GM12873 (cell line): Measurements from ENCODE around the gene SPATA46.

ENCODE experiments used
- TF ChIP-seq, protein P1 (sequence below): IDR thresholded peaks from 2 replicates; pipeline ENCODE4 v1.5.1; 2012; ENCODE audit warnings: low read depth, mild to moderate bottlenecking, moderate library complexity, low read length, control low read depth; ENCODE audit not compliant: insufficient read depth; ENCODE audit errors: missing control alignments

Gene SPATA46

DNA sequence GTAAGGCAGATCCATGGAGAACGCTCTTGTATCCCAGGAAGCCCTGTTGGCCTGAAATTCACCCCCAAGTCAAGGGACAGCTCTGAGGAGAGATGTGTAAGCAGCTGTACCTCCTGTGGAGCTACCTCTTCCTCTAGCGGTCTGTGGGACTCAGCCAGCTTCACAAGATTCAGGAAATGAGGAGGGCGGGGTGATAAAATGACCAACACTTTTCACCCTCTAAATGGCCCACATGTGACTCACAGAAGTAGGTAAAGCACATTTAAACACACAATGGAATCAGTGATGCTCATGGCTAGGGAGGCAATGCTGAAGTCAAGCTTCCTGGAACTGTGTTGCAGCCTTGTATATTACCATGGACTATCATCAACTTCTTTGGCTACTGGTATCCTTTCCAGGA, 35.3 kb upstream of the SPATA46 start, which contains the start of gene SH2D1B:
Gene SH2D1B, minus strand, starts transcription at position 135 of the 400 bp plus-strand sequence. Its CDS starts 120 bp downstream, at position 15.
- TF ChIP-seq, protein P1, sequence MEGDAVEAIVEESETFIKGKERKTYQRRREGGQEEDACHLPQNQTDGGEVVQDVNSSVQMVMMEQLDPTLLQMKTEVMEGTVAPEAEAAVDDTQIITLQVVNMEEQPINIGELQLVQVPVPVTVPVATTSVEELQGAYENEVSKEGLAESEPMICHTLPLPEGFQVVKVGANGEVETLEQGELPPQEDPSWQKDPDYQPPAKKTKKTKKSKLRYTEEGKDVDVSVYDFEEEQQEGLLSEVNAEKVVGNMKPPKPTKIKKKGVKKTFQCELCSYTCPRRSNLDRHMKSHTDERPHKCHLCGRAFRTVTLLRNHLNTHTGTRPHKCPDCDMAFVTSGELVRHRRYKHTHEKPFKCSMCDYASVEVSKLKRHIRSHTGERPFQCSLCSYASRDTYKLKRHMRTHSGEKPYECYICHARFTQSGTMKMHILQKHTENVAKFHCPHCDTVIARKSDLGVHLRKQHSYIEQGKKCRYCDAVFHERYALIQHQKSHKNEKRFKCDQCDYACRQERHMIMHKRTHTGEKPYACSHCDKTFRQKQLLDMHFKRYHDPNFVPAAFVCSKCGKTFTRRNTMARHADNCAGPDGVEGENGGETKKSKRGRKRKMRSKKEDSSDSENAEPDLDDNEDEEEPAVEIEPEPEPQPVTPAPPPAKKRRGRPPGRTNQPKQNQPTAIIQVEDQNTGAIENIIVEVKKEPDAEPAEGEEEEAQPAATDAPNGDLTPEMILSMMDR = no peak

DNA sequence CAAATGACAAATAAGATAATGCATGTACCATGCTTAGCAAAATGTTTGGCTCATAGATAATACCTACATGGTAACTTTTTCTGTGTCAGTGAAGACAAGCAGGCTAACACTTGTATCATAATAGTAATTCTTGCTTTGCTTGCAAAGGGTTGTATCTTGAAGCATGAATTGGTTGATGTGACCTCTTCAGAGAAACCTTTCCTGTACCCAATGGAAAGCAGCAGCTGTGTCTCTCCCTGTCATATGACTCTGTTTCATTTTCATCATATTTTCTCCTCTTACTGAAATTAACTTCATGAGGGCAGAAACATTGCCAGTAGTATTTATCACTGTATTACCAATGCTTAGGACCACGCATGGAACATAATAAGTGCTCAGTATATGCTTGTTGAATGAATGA, 30.9 kb upstream of the SPATA46 start:
- TF ChIP-seq, protein P1 = no peak

GRCh38 chr1:162406811-162407210, 30.2 kb upstream of the SPATA46 start:
- TF ChIP-seq, protein P1 = no peak

DNA sequence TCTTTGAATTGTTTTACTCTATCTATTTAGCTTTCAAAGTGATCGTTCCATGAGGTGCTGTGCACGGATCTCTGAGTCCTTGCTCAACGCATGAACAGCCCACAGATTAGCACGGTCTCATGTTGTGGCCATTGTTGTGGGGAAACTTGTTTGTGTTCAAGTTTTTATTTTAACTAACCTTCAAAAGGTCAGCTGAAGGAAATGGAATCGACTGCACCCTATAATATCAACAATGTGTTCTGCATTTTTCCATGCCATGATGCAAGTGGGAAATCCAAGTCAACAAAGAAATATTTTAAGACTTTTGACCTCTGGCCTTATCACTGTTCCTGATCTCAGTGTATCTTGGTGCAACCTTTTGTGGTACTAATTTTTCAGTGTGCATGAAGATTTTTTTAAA, 29.1 kb upstream of the SPATA46 start:
- TF ChIP-seq, protein P1 = no peak

DNA sequence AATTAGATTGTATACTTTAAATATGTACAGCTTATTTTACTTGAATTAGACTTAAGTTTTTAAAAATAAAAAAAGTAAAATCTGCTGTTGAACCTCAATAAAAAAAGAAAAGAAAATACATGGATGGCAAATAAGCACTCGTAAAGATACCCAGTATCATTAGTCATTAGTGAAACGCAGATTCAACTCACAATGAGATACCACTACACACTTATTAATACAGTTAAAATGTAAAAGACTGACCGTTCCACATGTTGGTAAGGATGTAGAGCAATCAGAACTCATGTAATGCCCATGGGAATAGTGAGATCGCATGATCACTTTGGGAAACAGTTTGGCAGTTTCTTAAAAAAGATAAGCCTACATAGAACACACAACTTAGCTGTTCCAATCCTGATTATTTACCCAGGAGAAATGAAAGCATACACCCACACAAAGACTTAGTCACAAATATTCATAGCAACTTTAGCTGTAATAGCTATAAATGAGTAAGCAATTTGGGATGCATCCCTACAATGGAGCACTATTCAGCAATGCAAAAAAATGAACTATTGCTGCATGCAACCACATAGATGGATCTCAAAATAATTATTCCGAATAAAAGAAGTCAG, 28.0 kb upstream of the SPATA46 start:
- TF ChIP-seq, protein P1 = no peak

GRCh38 chr1:162400790-162401355, 24.2 kb upstream of the SPATA46 start:
- TF ChIP-seq, protein P1 = no peak

DNA sequence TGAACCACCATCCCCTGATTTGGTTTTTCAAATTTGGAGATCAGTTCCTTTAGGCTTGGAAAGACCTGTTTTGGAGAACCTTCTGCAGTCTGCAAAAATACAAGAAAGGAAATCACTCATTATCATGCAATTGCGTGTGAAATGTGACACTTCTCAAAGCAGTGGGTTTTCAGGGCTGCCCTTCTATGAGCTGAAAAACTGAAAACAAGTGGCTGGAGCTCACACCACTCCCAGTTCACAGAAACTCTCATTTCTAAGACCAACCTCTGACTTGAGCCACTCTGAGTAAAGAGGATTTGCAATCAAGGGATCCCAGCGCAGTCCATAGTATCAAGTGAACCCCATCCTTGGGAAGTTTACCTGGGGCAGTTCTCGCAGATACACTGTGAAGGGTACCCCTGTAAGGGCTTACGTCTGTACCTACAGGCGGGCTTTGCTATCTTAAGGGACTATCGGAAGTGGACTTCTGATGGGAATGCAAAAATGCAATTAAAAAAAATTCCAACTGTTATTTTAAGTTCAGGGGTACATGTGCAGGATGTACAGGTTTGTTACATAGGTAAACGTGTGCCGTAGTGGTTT, 22.4 kb upstream of the SPATA46 start:
- TF ChIP-seq, protein P1 = no peak
